ENCODE measurements around the gene HNRNPA2B1.

The HNRNPA2B1 gene

GRCh38 chr7:26200444-26201246 is at the start of gene HNRNPA2B1:
TSS of gene HNRNPA2B1 (minus strand) at chr7:26200746. CDS start at chr7:26200577, 169 bp downstream.
- TF ChIP-seq CTCF (IDR thresholded peaks at IDR 0.05; ENCODE audit: low read length, missing control alignments), result no peak
- H3K4me3 ChIP-seq (replicated peaks; ENCODE audit: low read depth, low read length), result peak within 1 kb of the TSS; percentile 91
- DNase-seq (ENCODE audit: low read depth), result peak; percentile 98

GRCh38 chr7:26250239-26250638 is 49.7 kb upstream of the HNRNPA2B1 start:
- DNase-seq (ENCODE audit: low read depth), result no peak
- no peak for TF ChIP-seq CTCF (IDR thresholded peaks at IDR 0.05; ENCODE audit: low read length, missing control alignments)

GRCh38 chr7:26245150-26245549 is 44.6 kb upstream of the HNRNPA2B1 start:
- no peak for TF ChIP-seq CTCF (IDR thresholded peaks at IDR 0.05; ENCODE audit: low read length, missing control alignments)
- H3K4me3 ChIP-seq (replicated peaks; ENCODE audit: low read depth, low read length), result no peak overlapping the region
- no peak for DNase-seq (ENCODE audit: low read depth)

More at GRCh38 chr7:26250239-26250638, 49.7 kb upstream of the HNRNPA2B1 start:
- H3K4me3 ChIP-seq (replicated peaks; ENCODE audit: low read depth, low read length), result no peak overlapping the region

GRCh38 chr7:26238032-26238431 is 37.5 kb upstream of the HNRNPA2B1 start:
- TF ChIP-seq CTCF (IDR thresholded peaks at IDR 0.05; ENCODE audit: low read length, missing control alignments), result no peak
- H3K4me3 ChIP-seq (replicated peaks; ENCODE audit: low read depth, low read length), result no peak overlapping the region
- no peak for DNase-seq (ENCODE audit: low read depth)

GRCh38 chr7:26237035-26237807 is 36.7 kb upstream of the HNRNPA2B1 start:
- no peak overlapping the region for H3K4me3 ChIP-seq (replicated peaks; ENCODE audit: low read depth, low read length)
- no peak for DNase-seq (ENCODE audit: low read depth)
- no peak for TF ChIP-seq CTCF (IDR thresholded peaks at IDR 0.05; ENCODE audit: low read length, missing control alignments)

- no peak for TF ChIP-seq CTCF (IDR thresholded peaks at IDR 0.05; ENCODE audit: low read length, missing control alignments)
These were observed 33.5 kb upstream of the HNRNPA2B1 start for GRCh38 chr7:26233902-26234511.

More at GRCh38 chr7:26233902-26234511, 33.5 kb upstream of the HNRNPA2B1 start:
- no peak for DNase-seq (ENCODE audit: low read depth)
- no peak overlapping the region for H3K4me3 ChIP-seq (replicated peaks; ENCODE audit: low read depth, low read length)
